ENCODE measurements around the gene MYL5. TPM values are rescaled to one million over a fixed set of nuclear protein-coding genes. Genes with fewer than 3 reads are reported as not detected.
"Not testable (repeated sequence)": the region's sequence is repeated elsewhere in the genome, so short reads cannot be mapped to it uniquely, and the experiment has no call there.

MYL5 gene
- total RNA-seq, 4 donors from 2014 or later: 82.8 to 135 (median 95.2) TPM

- no peak for DNase-seq
- no peaks in the 10 kb centered on the region for H3K9me3 ChIP-seq
- H3K4me3 ChIP-seq: no peak overlapping the region
- peaks cover 0 to 25% (median 0%) of the 10 kb centered on the region in 4 donors for H3K4me1 ChIP-seq
- TF ChIP-seq CTCF (IDR thresholded peaks at IDR 0.05) (no peak), POLR2A (IDR thresholded peaks at IDR 0.05) (no peak)
- H3K36me3 ChIP-seq: peaks cover 0 to 41% (median 0%) of the 10 kb centered on the region in 3 donors
- H3K27ac ChIP-seq: no peak overlapping the region
- H3K27me3 ChIP-seq: no peaks in the 10 kb centered on the region
These were observed 55.3 kb downstream of the MYL5 start for GRCh38 chr4:729336-730315.

- Histone ChIP-seq H3K27me3 (no peaks in the 10 kb centered on the region), H3K27ac (no peak overlapping the region), H3K9me3 (no peaks in the 10 kb centered on the region), H3K36me3 (peaks cover 0 to 50% (median 4%) of the 10 kb centered on the region in 3 donors), H3K4me3 (no peak overlapping the region), H3K4me1 (peaks cover 0 to 18% (median 0%) of the 10 kb centered on the region in 4 donors)
- no peak for DNase-seq
- TF ChIP-seq CTCF (IDR thresholded peaks at IDR 0.05): no peak
- no peak for TF ChIP-seq POLR2A (IDR thresholded peaks at IDR 0.05)
These were observed 56.2 kb downstream of the MYL5 start for GRCh38 chr4:730511-730910.

- peaks cover 0 to 11% (median 0%) of the 10 kb centered on the region in 4 donors for H3K4me1 ChIP-seq
- not testable (repeated sequence) for H3K9me3 ChIP-seq, H3K27me3 ChIP-seq, H3K27ac ChIP-seq, H3K4me3 ChIP-seq, DNase-seq
- H3K36me3 ChIP-seq: peaks cover 0 to 57% (median 4%) of the 10 kb centered on the region in 3 donors
These were observed 56.9 kb downstream of the MYL5 start for GRCh38 chr4:730946-731904.

Other genes with a start within 250 kb of the MYL5 start
- 10 to 100 TPM; 35.4 to 86.6 (median 40.5) TPM for gene ZNF721, start 175.4 kb upstream of the MYL5 start, total RNA-seq
- gene PIGG, start 175.3 kb upstream of the MYL5 start, total RNA-seq: 100 to 1,000 TPM in 3 of 4 donors, 10 to 100 TPM in 1; 63.7 to 123 (median 108) TPM
- not detected for gene TMEM271, start 98.2 kb upstream of the MYL5 start, total RNA-seq
- 1 to 10 TPM in 2 of 4 donors, under 1 TPM in 1, not detected in 1; 0.27 to 1.8 (median 1.4) TPM for gene PDE6B, start 49.0 kb upstream of the MYL5 start, total RNA-seq
- 100 to 1,000 TPM; 102 to 259 (median 184) TPM for gene ATP5ME, start 266 bp upstream of the MYL5 start, total RNA-seq
- gene SLC49A3, start 14.6 kb downstream of the MYL5 start, total RNA-seq: 10 to 100 TPM in 2 of 4 donors, 1 to 10 TPM in 2; 4.1 to 13.3 (median 9.4) TPM
- gene PCGF3, start 31.3 kb downstream of the MYL5 start, total RNA-seq: 100 to 1,000 TPM in 2 of 4 donors, 10 to 100 TPM in 2; 58.3 to 168 (median 93.0) TPM
- under 1 TPM in 2 of 4 donors, not detected in 2; 0.35 to 0.67 TPM for gene CPLX1, start 151.6 kb downstream of the MYL5 start, total RNA-seq